SK-N-MC (cell line): ENCODE results near the gene PRND.

Experiments used
- DNase-seq: peaks from one replicate; pipeline ENCODE4 v3.0.0-alpha.2; 2011; ENCODE audit warnings: low read depth, low spot score
- H3K27ac ChIP-seq: fragments of 200-600 bp; sonication (generic); 2 replicates; pipeline ENCODE4 v1.5.1; 2016; ENCODE audit warnings: mixed run types
- H3K36me3 ChIP-seq: fragments of 200-600 bp; sonication (generic); 2 replicates; pipeline ENCODE4 v1.6.1; 2017; ENCODE audit warnings: antibody characterized with exemption, low read length, mixed read lengths; ENCODE audit not compliant: insufficient read depth
- H3K4me3 ChIP-seq: fragments of 200-600 bp; sonication (generic); 2 replicates; pipeline ENCODE4 v1.5.1; 2016
- H3K9ac ChIP-seq: fragments of 200-600 bp; sonication (generic); 2 replicates; pipeline ENCODE4 v1.8.0; 2017; ENCODE audit warnings: mixed run types, mixed read lengths; ENCODE audit not compliant: insufficient read length
- H3K9me3 ChIP-seq: fragments of 200-600 bp; sonication (generic); 2 replicates; pipeline ENCODE4 v1.6.1; 2017; ENCODE audit warnings: low read depth, mild to moderate bottlenecking, antibody characterized with exemption, low read length, moderate library complexity, mixed read lengths
- EZH2 ChIP-seq: fragments of 200-600 bp; sonication (generic); IDR thresholded peaks from one replicate; pipeline ENCODE4 v1.6.1; 2017; ENCODE audit warnings: antibody characterized with exemption
- FOXP2 ChIP-seq: optimal IDR thresholded peaks from 2 replicates; pipeline ENCODE3; 2011; ENCODE audit warnings: mild to moderate bottlenecking, moderate library complexity; ENCODE audit not compliant: insufficient read depth; ENCODE audit errors: extremely low read length, control extremely low read depth
- POLR2AphosphoS5 ChIP-seq: IDR thresholded peaks from 2 replicates; pipeline ENCODE4 v1.6.1; 2012; ENCODE audit warnings: mild to moderate bottlenecking, low read depth, low read length, borderline replicate concordance

Gene PRND

GRCh38 chr20:4710106-4710475 lies 11.6 kb upstream of the PRND start:
- no peak for TF ChIP-seq FOXP2
- TF ChIP-seq EZH2, result no peak
- TF ChIP-seq POLR2AphosphoS5, result no peak
- Histone ChIP-seq H3K9me3 (no peaks in the 10 kb centered on the region), H3K27ac (no peak overlapping the region), H3K9ac (no peak overlapping the region), H3K4me3 (no peak overlapping the region), H3K36me3 (no peaks in the 10 kb centered on the region)
- DNase-seq, result no peak

- no peak for DNase-seq
- Histone ChIP-seq H3K27ac (no peak overlapping the region), H3K36me3 (no peaks in the 10 kb centered on the region), H3K9ac (no peak overlapping the region), H3K4me3 (no peak overlapping the region), H3K9me3 (no peaks in the 10 kb centered on the region)
- TF ChIP-seq FOXP2 (no peak), POLR2AphosphoS5 (no peak), EZH2 (no peak)
These were observed 10.2 kb upstream of the PRND start for GRCh38 chr20:4711511-4711910.

GRCh38 chr20:4713401-4713800 lies 8.3 kb upstream of the PRND start:
- H3K9ac ChIP-seq, result no peak overlapping the region
- no peak overlapping the region for H3K4me3 ChIP-seq
- no peaks in the 10 kb centered on the region for H3K9me3 ChIP-seq
- DNase-seq, result no peak
- H3K36me3 ChIP-seq, result no peaks in the 10 kb centered on the region
- no peak overlapping the region for H3K27ac ChIP-seq
- TF ChIP-seq FOXP2 (no peak), POLR2AphosphoS5 (no peak), EZH2 (no peak)

GRCh38 chr20:4714818-4715217 lies 6.9 kb upstream of the PRND start:
- Histone ChIP-seq H3K9me3 (no peaks in the 10 kb centered on the region), H3K36me3 (no peaks in the 10 kb centered on the region), H3K27ac (no peak overlapping the region), H3K4me3 (no peak overlapping the region), H3K9ac (no peak overlapping the region)
- TF ChIP-seq EZH2, result no peak
- no peak for TF ChIP-seq POLR2AphosphoS5
- TF ChIP-seq FOXP2, result no peak
- DNase-seq, result no peak

- no peaks in the 10 kb centered on the region for H3K36me3 ChIP-seq
- H3K27ac ChIP-seq, result no peak overlapping the region
- H3K9ac ChIP-seq, result no peak overlapping the region
- no peaks in the 10 kb centered on the region for H3K9me3 ChIP-seq
- no peak overlapping the region for H3K4me3 ChIP-seq
- TF ChIP-seq FOXP2, result no peak
- TF ChIP-seq POLR2AphosphoS5, result no peak
- no peak for TF ChIP-seq EZH2
- DNase-seq, result peak; percentile 18
These were observed 3.7 kb upstream of the PRND start for GRCh38 chr20:4717816-4718570.

- H3K9me3 ChIP-seq, result no peaks in the 10 kb centered on the region
- DNase-seq, result no peak
- H3K4me3 ChIP-seq, result no peak overlapping the region
- no peaks in the 10 kb centered on the region for H3K36me3 ChIP-seq
- no peak overlapping the region for H3K9ac ChIP-seq
- TF ChIP-seq EZH2, result no peak
- no peak for TF ChIP-seq POLR2AphosphoS5
- TF ChIP-seq FOXP2, result no peak
- peak overlapping the region; percentile 93; the same call in 1 of the 2 replicates for H3K27ac ChIP-seq
These were observed 2.5 kb upstream of the PRND start for GRCh38 chr20:4719190-4719589.

GRCh38 chr20:4720041-4720976 lies 1.4 kb upstream of the PRND start:
- DNase-seq, result peak; percentile 47
- Histone ChIP-seq H3K9ac (peak overlapping the region; percentile 77), H3K4me3 (peak overlapping the region; percentile 44; the same call in 1 of the 2 replicates), H3K27ac (peak overlapping the region; percentile 93), H3K9me3 (no peaks in the 10 kb centered on the region), H3K36me3 (no peaks in the 10 kb centered on the region)
- TF ChIP-seq FOXP2 (no peak), EZH2 (no peak), POLR2AphosphoS5 (no peak)

GRCh38 chr20:4720977-4721349 lies 746 bp upstream of the PRND start:
- no peak for DNase-seq
- no peak for TF ChIP-seq POLR2AphosphoS5
- Histone ChIP-seq H3K9me3 (no peaks in the 10 kb centered on the region), H3K4me3 (peak overlapping the region; percentile 44; the same call in 1 of the 2 replicates), H3K27ac (no peak overlapping the region), H3K36me3 (no peaks in the 10 kb centered on the region), H3K9ac (no peak overlapping the region)

- Histone ChIP-seq H3K4me3 (no peak overlapping the region), H3K9me3 (no peaks in the 10 kb centered on the region), H3K27ac (no peak overlapping the region), H3K36me3 (no peaks in the 10 kb centered on the region), H3K9ac (no peak overlapping the region)
- no peak for DNase-seq
- TF ChIP-seq EZH2 (no peak), POLR2AphosphoS5 (no peak), FOXP2 (no peak)
These were observed 862 bp downstream of the PRND start for GRCh38 chr20:4722571-4722970.
